ENCODE measurements around the gene KHDRBS2.

The KHDRBS2 gene

GRCh38 chr6:62229231-62229630 lies 56.8 kb downstream of the KHDRBS2 start:
- H3K4me3 ChIP-seq (ENCODE audit: low read depth, low read length), result no peak overlapping the region
- TF ChIP-seq, protein P1, sequence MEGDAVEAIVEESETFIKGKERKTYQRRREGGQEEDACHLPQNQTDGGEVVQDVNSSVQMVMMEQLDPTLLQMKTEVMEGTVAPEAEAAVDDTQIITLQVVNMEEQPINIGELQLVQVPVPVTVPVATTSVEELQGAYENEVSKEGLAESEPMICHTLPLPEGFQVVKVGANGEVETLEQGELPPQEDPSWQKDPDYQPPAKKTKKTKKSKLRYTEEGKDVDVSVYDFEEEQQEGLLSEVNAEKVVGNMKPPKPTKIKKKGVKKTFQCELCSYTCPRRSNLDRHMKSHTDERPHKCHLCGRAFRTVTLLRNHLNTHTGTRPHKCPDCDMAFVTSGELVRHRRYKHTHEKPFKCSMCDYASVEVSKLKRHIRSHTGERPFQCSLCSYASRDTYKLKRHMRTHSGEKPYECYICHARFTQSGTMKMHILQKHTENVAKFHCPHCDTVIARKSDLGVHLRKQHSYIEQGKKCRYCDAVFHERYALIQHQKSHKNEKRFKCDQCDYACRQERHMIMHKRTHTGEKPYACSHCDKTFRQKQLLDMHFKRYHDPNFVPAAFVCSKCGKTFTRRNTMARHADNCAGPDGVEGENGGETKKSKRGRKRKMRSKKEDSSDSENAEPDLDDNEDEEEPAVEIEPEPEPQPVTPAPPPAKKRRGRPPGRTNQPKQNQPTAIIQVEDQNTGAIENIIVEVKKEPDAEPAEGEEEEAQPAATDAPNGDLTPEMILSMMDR (IDR thresholded peaks at IDR 0.05; ENCODE audit: low read depth, low read length, missing control alignments), result no peak

DNA sequence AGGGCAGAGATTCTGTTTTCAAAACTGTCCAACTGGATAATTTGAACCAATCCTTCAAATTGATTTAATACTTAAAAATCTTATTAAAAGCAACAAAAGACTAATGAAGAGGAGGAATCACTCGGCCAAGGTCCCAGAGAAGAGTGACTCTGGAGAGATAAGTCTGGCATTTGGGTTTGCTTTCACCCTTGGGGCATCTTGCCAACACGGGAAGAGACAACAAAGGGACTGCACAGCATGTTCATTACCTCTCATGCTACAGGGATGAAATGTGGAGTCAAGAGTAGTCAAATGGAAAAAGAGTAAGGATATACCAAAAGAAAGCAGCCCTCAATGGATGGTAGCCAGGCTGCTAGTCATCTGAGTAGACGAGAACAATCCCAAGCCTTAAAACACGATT lies 68.2 kb downstream of the KHDRBS2 start:
- no peak for DNase-seq (ENCODE audit: low read depth)
- TF ChIP-seq, protein P1 (IDR thresholded peaks at IDR 0.05; ENCODE audit: low read depth, low read length, missing control alignments), result no peak
- in situ Hi-C loops (cut with HindIII; ENCODE audit: low sequenced_read_pairs), result no loop called here
- H3K4me3 ChIP-seq (ENCODE audit: low read depth, low read length), result no peak overlapping the region

More at GRCh38 chr6:62229231-62229630, 56.8 kb downstream of the KHDRBS2 start:
- in situ Hi-C loops (cut with HindIII; ENCODE audit: low sequenced_read_pairs), result no loop called here
- no peak for DNase-seq (ENCODE audit: low read depth)

GRCh38 chr6:62202078-62202477 lies 83.9 kb downstream of the KHDRBS2 start:
- no peak for DNase-seq (ENCODE audit: low read depth)
- TF ChIP-seq, protein P1 (IDR thresholded peaks at IDR 0.05; ENCODE audit: low read depth, low read length, missing control alignments), result no peak
- in situ Hi-C loops (cut with HindIII; ENCODE audit: low sequenced_read_pairs), result no loop called here
- H3K4me3 ChIP-seq (ENCODE audit: low read depth, low read length), result no peak overlapping the region

DNA sequence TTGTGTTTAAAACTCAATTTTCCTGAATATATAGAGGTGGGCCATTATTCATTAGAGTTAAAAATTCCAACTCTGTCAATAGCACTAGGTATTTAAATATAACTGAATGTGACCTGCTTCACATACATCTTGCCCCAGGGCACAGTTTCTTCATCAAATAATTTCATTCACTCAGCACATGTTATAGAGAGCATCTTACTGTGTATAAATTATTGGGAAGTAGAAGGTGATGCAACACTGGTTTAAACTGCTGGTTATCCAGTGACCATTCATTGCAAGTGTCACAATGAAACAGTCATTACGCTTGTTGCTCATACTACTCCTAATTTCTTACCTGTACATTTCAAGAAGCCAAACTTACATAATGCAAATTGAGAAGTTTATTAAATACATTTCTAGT lies 93.4 kb downstream of the KHDRBS2 start:
- in situ Hi-C loops (cut with HindIII; ENCODE audit: low sequenced_read_pairs), result no loop called here
- TF ChIP-seq, protein P1 (IDR thresholded peaks at IDR 0.05; ENCODE audit: low read depth, low read length, missing control alignments), result no peak
- H3K4me3 ChIP-seq (ENCODE audit: low read depth, low read length), result no peak overlapping the region
- no peak for DNase-seq (ENCODE audit: low read depth)

DNA sequence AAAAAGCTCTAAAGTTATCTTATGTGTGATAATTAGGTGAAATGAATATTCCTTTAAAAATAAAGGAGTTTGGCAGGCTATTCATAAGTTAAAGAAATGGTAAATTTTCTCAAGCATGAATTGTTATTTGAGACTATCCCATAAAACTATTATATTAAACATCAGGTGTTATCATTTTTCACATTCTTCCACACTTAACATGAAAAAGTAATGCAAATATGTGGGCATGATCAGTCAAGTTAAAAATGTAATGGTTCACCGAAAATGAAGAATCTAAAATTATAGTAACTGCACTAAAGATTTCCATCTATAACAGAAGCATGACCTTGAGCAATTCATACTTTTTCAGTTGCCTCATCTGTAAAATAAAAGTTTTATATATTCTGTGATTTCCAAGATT lies 110.8 kb downstream of the KHDRBS2 start:
- no peak for DNase-seq (ENCODE audit: low read depth)
- in situ Hi-C loops (cut with HindIII; ENCODE audit: low sequenced_read_pairs), result no loop called here

DNA sequence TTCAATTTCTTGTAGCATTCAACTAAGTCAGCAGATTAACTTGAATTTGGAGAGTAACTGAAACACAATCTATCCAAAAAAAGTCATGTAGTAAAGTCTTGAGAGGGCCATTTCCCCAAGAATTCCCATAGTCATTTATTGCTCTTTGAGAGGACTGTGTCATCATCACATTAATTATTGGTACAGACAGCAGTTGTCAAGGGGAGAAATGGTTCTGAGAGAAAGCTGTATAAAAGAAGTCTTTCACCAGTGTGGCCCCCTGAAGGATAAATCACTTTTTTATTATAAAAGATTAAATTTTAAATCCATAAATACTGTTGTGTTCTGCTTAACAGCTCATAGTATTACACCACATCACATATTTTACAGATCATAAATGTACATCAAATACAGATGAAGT lies 111.5 kb downstream of the KHDRBS2 start:
- in situ Hi-C loops (cut with HindIII; ENCODE audit: low sequenced_read_pairs), result no loop called here

More for the DNA sequence above, 110.8 kb downstream of the KHDRBS2 start:
- H3K4me3 ChIP-seq (ENCODE audit: low read depth, low read length), result no peak overlapping the region
- TF ChIP-seq, protein P1 (IDR thresholded peaks at IDR 0.05; ENCODE audit: low read depth, low read length, missing control alignments), result no peak

More for the DNA sequence above, 111.5 kb downstream of the KHDRBS2 start:
- TF ChIP-seq, protein P1 (IDR thresholded peaks at IDR 0.05; ENCODE audit: low read depth, low read length, missing control alignments), result no peak
- H3K4me3 ChIP-seq (ENCODE audit: low read depth, low read length), result no peak overlapping the region
- no peak for DNase-seq (ENCODE audit: low read depth)

Measured in astrocyte of the cerebellum (primary cell).